GM19193 (cell line): ENCODE data around the gene STXBP6.

Experiments used
- POLR2A ChIP-seq: IDR thresholded peaks from 4 replicates; pipeline ENCODE4 v1.6.1; 2011; ENCODE audit not compliant: insufficient read depth, insufficient read length; ENCODE audit errors: extremely low read depth

Gene STXBP6

GRCh38 chr14:24848102-24848790, 201.7 kb downstream of the STXBP6 start:
- no peak for TF ChIP-seq POLR2A

- TF ChIP-seq POLR2A: no peak
Observed at GRCh38 chr14:24847568-24848095, 202.3 kb downstream of the STXBP6 start.

- TF ChIP-seq POLR2A: no peak
Observed at GRCh38 chr14:24846261-24846660, 203.7 kb downstream of the STXBP6 start.

GRCh38 chr14:24845851-24846250, 204.1 kb downstream of the STXBP6 start:
- no peak for TF ChIP-seq POLR2A

GRCh38 chr14:24844011-24844410, 205.9 kb downstream of the STXBP6 start:
- no peak for TF ChIP-seq POLR2A

- TF ChIP-seq POLR2A: no peak
Observed at GRCh38 chr14:24843494-24843893, 206.5 kb downstream of the STXBP6 start.

- no peak for TF ChIP-seq POLR2A
Observed at GRCh38 chr14:24840204-24840893, 209.6 kb downstream of the STXBP6 start.

- no peak for TF ChIP-seq POLR2A
Observed at GRCh38 chr14:24839617-24840203, 210.2 kb downstream of the STXBP6 start.

- TF ChIP-seq POLR2A: no peak
Observed at GRCh38 chr14:24838945-24839616, 210.9 kb downstream of the STXBP6 start.

GRCh38 chr14:24837280-24838046, 212.5 kb downstream of the STXBP6 start:
- no peak for TF ChIP-seq POLR2A

GRCh38 chr14:24834956-24835355, 215.0 kb downstream of the STXBP6 start:
- no peak for TF ChIP-seq POLR2A

- TF ChIP-seq POLR2A: no peak
Observed at GRCh38 chr14:24833385-24833784, 216.6 kb downstream of the STXBP6 start.

- TF ChIP-seq POLR2A: no peak
Observed at GRCh38 chr14:24831677-24832076, 218.3 kb downstream of the STXBP6 start.

GRCh38 chr14:24829862-24830261, 220.1 kb downstream of the STXBP6 start:
- no peak for TF ChIP-seq POLR2A
